Uterus (tissue), 4 donors: ENCODE results near the gene WDR19. TPM values are rescaled to one million over a fixed set of nuclear protein-coding genes. Genes with fewer than 3 reads are reported as not detected.

Source experiments
- DNase-seq, 2 donors: peaks; one replicate each; pipeline ENCODE4 v3.0.0-alpha.2; 2019 to 2020
- H3K27ac ChIP-seq, 2 donors: fragments of 200-600 bp; sonication (generic); 1 replicate in 1 of 2; 2 replicates in 1 of 2; pipeline ENCODE4 v1.5.1; 2016 to 2018
- H3K27me3 ChIP-seq, 2 donors: fragments of 200-600 bp; sonication (generic); one replicate each; pipeline ENCODE4 v1.5.1; 2018 to 2019; ENCODE audit warnings: control low read depth in 1 of 2
- H3K36me3 ChIP-seq, 2 donors: fragments of 200-600 bp; sonication (generic); one replicate each; pipeline ENCODE4 v1.5.1; 2019; ENCODE audit warnings: control low read depth in 1 of 2
- H3K4me1 ChIP-seq, 2 donors: fragments of 200-600 bp; sonication (generic); one replicate each; pipeline ENCODE4 v1.5.1; 2018 to 2019; ENCODE audit warnings: control low read depth in 1 of 2
- H3K4me3 ChIP-seq, 2 donors: fragments of 200-600 bp; sonication (generic); 1 replicate in 1 of 2; 2 replicates in 1 of 2; pipeline ENCODE4 v1.5.1; 2018 to 2019; ENCODE audit warnings: mild to moderate bottlenecking in 1 of 2
- H3K9me3 ChIP-seq, 2 donors: fragments of 200-600 bp; sonication (generic); one replicate each; pipeline ENCODE4 v1.5.1; 2019; ENCODE audit warnings: control low read depth in 1 of 2
- POLR2A ChIP-seq, 2 donors: fragments of 450-650 bp; IDR thresholded peaks; one replicate each; pipeline ENCODE4 v1.6.1; 2016; ENCODE audit warnings: antibody characterized with exemption in 2 of 2, mild to moderate bottlenecking in 1 of 2, moderate library complexity in 1 of 2
- intact Hi-C: fragments of 100-400 bp; cut with DNase I; formaldehyde crosslinking; loops from one replicate; pipeline ENCODE4 v1.15.1; 2023; ENCODE audit warnings: low total_unique reads
- total RNA-seq, 4 donors: library from RNA; depleted of rRNA in 3 of 4; stranded (reverse); fragments of >200 nt in 3 of 4; gene quantifications; one replicate each; pipeline versions ENCODE4 v1.1.0 to v1.2.4, GENCODE V29; 2014 to 2023
- TF ChIP-seq, protein P1 (sequence below), 4 experiments: fragments of 200-600 bp in 2 of 4; fragments of 450-650 bp in 2 of 4; sonication (generic) in 2 of 4; IDR thresholded peaks; one replicate each; pipeline ENCODE4 v1.5.1; 2016 to 2019; ENCODE audit warnings: antibody characterized with exemption in 4 of 4, mild to moderate bottlenecking in 2 of 4, moderate library complexity in 1 of 4
- donor health status: DM: yes; HTN: yes; CAD: no.

The WDR19 gene
- total RNA-seq, 4 donors from 2014 or later, result 37.4 to 129 (median 74.0) TPM

DNA sequence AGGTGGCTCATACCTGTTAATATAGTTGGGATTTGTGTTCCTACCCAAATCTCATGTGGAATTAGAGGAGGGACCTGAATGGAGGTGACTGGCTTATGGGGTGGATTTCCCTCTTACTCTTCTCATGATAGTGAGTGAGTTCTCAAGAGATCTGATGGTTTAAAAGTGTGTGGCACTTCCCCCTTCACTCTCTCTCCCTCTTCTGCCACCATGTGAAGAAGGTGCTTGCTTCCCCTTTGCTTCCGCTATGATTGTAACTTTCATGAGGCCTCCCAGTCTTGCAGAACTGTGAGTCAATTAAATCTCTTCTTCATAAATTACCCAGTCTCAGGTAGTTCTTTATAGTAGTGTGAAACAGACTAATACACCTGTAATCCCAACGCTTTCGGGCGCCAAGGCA lies 28.3 kb upstream of the WDR19 start:
- TF ChIP-seq, protein P1, sequence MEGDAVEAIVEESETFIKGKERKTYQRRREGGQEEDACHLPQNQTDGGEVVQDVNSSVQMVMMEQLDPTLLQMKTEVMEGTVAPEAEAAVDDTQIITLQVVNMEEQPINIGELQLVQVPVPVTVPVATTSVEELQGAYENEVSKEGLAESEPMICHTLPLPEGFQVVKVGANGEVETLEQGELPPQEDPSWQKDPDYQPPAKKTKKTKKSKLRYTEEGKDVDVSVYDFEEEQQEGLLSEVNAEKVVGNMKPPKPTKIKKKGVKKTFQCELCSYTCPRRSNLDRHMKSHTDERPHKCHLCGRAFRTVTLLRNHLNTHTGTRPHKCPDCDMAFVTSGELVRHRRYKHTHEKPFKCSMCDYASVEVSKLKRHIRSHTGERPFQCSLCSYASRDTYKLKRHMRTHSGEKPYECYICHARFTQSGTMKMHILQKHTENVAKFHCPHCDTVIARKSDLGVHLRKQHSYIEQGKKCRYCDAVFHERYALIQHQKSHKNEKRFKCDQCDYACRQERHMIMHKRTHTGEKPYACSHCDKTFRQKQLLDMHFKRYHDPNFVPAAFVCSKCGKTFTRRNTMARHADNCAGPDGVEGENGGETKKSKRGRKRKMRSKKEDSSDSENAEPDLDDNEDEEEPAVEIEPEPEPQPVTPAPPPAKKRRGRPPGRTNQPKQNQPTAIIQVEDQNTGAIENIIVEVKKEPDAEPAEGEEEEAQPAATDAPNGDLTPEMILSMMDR (IDR thresholded peaks at IDR 0.05), result no peak
- TF ChIP-seq POLR2A (IDR thresholded peaks at IDR 0.05), result no peak
- no peak overlapping the region for H3K4me3 ChIP-seq
- no peaks in the 10 kb centered on the region for H3K27me3 ChIP-seq
- no peaks in the 10 kb centered on the region for H3K4me1 ChIP-seq
- H3K36me3 ChIP-seq, result no peaks in the 10 kb centered on the region
- no peak overlapping the region for H3K27ac ChIP-seq
- DNase-seq, result no peak
- intact Hi-C loops, result no loop called here
- no peaks in the 10 kb centered on the region for H3K9me3 ChIP-seq

DNA sequence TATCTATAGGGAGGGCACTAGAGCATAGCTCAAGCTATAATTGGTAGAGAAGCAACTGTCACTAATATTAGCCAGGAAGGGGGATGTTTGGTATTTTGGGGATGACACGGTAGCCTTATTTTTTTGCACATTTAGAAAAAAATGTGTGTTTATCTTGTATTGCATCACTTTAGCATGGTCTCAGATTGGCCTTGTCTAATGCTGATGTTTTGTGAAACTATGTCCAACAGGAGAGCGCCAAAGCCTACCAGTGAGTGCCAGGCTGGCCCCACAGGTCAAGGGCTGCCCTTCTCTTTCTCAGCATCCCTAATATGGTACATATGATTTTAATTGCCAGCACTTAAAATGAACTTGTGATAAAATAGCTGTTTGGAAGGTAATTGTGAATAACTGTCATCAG lies 24.8 kb upstream of the WDR19 start:
- DNase-seq, result no peak
- Histone ChIP-seq H3K4me3 (no peak overlapping the region), H3K4me1 (no peaks in the 10 kb centered on the region), H3K27me3 (no peaks in the 10 kb centered on the region), H3K9me3 (no peaks in the 10 kb centered on the region), H3K36me3 (no peaks in the 10 kb centered on the region), H3K27ac (no peak overlapping the region)
- TF ChIP-seq, protein P1 (IDR thresholded peaks at IDR 0.05), result no peak
- TF ChIP-seq POLR2A (IDR thresholded peaks at IDR 0.05), result no peak
- intact Hi-C loops, result no loop called here

DNA sequence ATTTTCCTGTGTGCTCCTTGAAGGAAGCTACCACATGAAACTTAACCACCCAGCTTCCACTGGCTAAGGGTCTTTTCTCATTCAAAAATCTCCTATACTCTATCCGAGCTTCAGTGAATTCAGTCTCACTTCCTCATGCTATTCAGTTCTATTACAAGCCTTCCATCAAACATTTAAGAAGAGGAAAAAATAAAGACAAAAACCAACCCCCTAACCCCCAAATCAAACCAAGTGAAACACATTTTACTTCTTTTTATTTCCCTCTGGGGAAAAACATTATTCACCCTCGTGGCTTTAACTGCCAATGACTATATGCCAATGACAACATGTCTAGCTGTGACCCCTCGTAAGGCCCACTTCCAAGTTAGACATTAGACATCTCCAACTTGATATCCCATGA lies 16.2 kb upstream of the WDR19 start:
- no peak for DNase-seq
- H3K36me3 ChIP-seq, result no peaks in the 10 kb centered on the region
- H3K9me3 ChIP-seq, result no peaks in the 10 kb centered on the region
- intact Hi-C loops, result no loop called here
- H3K27ac ChIP-seq, result no peak overlapping the region
- H3K27me3 ChIP-seq, result no peaks in the 10 kb centered on the region
- TF ChIP-seq, protein P1 (IDR thresholded peaks at IDR 0.05), result no peak
- no peak for TF ChIP-seq POLR2A (IDR thresholded peaks at IDR 0.05)
- no peaks in the 10 kb centered on the region for H3K4me1 ChIP-seq
- no peak overlapping the region for H3K4me3 ChIP-seq

DNA sequence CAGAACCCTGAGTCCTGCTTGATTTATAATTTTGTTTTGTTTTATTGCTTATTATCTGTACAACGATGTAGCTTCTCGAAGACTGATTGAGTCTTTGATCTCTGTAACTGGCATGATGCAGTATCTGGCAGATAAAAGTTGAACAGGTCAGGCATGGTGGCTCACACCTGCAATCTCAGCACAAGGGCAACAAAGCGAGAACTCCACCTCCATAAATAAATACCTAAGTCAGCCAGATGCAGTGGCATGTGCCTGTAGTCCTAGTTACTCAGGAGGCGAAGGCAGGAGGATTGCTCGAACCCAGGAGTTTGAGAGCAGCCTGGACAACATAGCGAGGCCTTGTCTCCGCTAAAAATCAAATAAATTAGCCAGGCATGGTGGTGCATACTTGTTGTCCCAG lies 15.7 kb upstream of the WDR19 start:
- Histone ChIP-seq H3K4me1 (no peaks in the 10 kb centered on the region), H3K27ac (no peak overlapping the region), H3K4me3 (no peak overlapping the region), H3K27me3 (no peaks in the 10 kb centered on the region), H3K36me3 (no peaks in the 10 kb centered on the region), H3K9me3 (no peaks in the 10 kb centered on the region)
- TF ChIP-seq POLR2A (IDR thresholded peaks at IDR 0.05), result no peak
- TF ChIP-seq, protein P1 (IDR thresholded peaks at IDR 0.05), result no peak
- no peak for DNase-seq
- intact Hi-C loops, result no loop called here

DNA sequence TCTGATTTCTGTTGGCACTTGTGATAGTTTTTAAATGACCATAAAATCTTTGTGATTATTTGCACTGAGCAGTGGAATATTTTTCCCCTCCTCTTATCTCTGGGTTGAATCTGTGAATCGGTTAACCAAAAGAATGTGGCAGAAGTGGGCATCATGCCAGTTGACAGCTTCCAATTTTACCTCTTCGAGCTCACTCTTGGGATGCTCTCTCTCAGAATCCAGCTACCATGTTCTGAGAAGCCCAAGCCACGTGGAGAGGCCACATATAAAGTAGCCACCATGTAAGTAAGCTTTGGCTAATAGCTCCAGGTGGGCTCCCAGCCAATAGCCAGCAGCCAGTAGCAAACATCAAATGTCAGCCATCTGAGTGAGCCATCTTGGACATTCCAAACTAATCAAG lies 12.9 kb upstream of the WDR19 start:
- intact Hi-C loops, result no loop called here
- no peaks in the 10 kb centered on the region for H3K36me3 ChIP-seq

More for the DNA sequence above, 12.9 kb upstream of the WDR19 start:
- Histone ChIP-seq H3K27me3 (no peaks in the 10 kb centered on the region), H3K27ac (no peak overlapping the region), H3K9me3 (no peaks in the 10 kb centered on the region), H3K4me1 (no peaks in the 10 kb centered on the region), H3K4me3 (no peak overlapping the region)
- no peak for DNase-seq
- TF ChIP-seq, protein P1 (IDR thresholded peaks at IDR 0.05), result no peak
- no peak for TF ChIP-seq POLR2A (IDR thresholded peaks at IDR 0.05)
